GM12872 (cell line): Measurements from ENCODE around the gene ZBTB11.

Source experiments
- TF ChIP-seq, protein P1 (sequence below): IDR thresholded peaks from 3 replicates; pipeline ENCODE4 v1.5.1; 2011; ENCODE audit warnings: low read depth, mild to moderate bottlenecking, low read length, moderate library complexity; ENCODE audit not compliant: insufficient read depth

Gene ZBTB11

DNA sequence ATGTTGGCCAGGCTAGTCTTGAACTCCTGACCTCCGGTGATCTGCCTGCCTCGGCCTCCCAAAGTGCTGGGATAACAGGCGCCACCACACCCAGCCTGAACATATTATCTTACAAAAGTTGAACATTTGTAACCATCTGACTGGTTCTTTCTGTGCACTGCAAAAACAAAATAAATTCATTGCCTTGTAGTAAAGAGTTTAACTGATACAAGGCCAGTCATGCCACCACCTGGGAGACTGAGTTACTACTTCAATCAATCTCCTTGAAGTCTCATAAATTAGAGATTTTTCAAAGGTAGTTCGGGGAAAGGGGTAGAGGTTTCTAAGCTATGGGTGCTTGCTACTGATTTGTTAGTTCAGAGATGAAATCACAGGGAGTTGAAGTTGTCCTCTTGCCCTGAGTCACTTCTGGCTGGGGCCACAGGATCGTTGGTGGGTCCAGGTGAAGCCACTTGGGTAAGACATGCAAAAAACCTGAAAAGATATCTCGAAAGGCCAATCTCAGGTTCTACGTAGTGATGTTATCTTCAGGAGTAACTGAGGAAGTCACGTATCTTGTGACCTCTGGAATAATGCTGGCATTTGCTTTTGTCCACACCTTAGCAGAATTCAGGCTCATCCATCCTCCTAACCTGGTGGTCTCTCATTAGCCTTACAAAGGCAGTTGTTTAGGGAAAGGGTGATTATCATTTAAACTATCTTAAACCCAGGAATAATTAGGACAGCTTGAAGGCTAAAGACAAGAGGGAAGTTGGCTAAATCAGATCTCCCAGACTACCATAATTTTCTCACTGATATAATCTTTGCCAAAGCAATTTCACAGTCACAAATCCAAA lies 33.7 kb downstream of the ZBTB11 start:
- TF ChIP-seq, protein P1, sequence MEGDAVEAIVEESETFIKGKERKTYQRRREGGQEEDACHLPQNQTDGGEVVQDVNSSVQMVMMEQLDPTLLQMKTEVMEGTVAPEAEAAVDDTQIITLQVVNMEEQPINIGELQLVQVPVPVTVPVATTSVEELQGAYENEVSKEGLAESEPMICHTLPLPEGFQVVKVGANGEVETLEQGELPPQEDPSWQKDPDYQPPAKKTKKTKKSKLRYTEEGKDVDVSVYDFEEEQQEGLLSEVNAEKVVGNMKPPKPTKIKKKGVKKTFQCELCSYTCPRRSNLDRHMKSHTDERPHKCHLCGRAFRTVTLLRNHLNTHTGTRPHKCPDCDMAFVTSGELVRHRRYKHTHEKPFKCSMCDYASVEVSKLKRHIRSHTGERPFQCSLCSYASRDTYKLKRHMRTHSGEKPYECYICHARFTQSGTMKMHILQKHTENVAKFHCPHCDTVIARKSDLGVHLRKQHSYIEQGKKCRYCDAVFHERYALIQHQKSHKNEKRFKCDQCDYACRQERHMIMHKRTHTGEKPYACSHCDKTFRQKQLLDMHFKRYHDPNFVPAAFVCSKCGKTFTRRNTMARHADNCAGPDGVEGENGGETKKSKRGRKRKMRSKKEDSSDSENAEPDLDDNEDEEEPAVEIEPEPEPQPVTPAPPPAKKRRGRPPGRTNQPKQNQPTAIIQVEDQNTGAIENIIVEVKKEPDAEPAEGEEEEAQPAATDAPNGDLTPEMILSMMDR, result no peak

DNA sequence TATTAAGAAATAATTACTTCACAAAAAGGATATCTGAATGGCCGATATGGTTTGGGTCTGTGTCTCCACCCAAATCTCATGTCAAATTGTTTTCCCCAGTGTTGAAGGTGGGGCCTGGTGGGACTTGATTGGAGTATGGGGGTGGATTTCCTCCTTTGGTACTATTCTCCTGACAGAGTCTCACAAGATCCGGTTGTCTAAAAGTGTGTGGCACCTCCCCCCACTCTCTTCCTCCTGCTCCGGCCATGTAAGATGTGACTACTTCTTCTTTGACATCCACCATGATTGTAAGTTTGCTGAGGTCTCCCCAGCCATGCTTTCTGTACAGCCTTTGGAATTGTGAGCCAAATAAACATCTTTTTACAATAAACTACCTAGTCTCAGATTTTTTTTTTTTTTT lies 34.5 kb downstream of the ZBTB11 start:
- TF ChIP-seq, protein P1, result no peak

DNA sequence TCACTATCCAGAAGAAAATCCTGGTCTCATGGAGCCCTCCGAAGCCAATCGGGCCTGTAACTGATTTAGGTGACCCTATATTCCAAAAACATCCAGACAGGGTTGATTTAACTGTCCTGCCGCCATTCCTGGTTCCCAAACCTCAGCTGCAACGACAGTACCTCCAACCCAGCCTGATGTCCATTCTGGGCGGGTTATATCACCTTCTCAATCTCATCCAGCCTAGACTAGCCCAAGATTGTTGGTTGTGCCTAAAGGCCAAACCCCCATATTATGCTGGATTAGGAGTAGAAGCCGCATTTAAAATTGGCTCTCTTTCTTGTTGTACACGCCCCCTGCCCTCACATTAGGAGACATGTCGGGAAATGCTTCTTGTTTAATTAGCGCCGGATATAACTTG lies 36.7 kb downstream of the ZBTB11 start:
- TF ChIP-seq, protein P1, result no peak

DNA sequence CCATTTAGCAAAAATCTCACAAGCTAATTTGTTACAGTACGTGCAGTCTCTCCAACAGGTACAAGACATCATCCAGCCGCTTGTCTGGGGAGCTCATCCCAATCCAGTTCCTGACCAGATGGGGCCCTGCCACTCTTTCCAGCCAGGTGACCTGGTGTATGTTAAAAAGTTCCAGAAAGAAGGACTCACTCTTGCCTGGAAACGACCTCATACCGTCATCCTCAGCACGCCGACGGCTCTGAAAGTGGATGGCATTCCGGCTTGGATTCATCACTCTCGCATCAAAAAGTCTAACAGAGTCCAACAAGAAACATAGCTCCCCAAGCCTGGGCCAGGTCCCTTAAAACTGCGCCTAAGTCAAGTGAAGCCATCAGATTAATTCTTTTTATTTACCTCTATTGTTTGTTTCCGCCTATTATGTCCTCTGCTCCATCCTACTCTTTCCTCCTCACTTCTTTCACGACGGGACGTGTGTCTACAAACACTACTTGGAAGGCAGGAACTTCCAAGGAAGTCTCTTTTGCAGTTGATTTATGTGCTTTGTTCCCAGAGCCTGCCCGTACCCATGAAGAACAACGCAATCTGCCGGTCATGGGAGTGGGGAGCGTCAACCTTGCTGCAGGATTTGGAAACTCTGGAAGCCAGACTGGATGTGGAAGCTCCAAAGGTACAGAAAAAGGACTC lies 37.5 kb downstream of the ZBTB11 start:
- TF ChIP-seq, protein P1, result no peak

DNA sequence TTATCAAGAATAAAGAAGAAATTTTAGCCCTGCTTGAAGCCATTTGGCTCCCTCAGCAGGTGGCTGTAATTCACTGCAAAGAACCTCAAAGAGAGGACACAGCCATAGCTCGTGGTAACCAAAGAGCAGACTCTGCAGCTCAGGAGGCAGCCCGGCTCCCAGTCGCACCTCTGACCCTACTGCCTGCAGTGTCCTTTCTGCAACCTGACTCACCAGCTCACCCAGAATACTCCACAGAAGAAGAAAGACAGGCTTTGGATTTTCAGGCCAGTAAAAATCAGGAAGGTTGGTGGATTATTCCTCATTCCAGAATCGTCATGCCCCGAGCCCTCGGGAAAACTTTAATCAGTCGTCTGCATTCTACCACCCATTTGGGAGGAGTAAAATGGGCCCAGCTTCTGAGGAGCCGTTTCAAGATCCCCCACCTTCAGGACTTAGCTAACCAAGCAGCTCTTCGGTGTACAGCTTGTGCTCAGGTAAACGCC lies 38.6 kb downstream of the ZBTB11 start:
- TF ChIP-seq, protein P1, result no peak

DNA sequence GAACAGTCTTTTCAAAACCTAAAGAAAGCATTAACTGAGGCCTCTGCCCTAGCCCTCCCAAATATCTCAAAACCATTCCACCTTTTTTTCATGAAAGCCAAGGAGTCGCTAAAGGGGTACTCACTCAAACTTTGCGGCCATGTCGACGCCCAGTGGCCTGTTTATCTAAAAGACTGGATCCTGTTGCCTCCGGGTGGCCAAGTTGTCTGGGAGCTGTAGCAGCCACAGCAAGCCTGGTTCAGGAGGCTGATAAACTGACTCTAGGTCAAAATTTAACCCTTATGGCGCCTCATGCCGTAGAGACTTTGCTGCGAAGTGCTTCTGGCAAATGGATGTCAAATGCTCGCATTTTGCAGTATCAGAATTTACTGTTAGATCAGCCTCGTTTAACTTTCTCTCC lies 39.5 kb downstream of the ZBTB11 start:
- TF ChIP-seq, protein P1, result no peak

DNA sequence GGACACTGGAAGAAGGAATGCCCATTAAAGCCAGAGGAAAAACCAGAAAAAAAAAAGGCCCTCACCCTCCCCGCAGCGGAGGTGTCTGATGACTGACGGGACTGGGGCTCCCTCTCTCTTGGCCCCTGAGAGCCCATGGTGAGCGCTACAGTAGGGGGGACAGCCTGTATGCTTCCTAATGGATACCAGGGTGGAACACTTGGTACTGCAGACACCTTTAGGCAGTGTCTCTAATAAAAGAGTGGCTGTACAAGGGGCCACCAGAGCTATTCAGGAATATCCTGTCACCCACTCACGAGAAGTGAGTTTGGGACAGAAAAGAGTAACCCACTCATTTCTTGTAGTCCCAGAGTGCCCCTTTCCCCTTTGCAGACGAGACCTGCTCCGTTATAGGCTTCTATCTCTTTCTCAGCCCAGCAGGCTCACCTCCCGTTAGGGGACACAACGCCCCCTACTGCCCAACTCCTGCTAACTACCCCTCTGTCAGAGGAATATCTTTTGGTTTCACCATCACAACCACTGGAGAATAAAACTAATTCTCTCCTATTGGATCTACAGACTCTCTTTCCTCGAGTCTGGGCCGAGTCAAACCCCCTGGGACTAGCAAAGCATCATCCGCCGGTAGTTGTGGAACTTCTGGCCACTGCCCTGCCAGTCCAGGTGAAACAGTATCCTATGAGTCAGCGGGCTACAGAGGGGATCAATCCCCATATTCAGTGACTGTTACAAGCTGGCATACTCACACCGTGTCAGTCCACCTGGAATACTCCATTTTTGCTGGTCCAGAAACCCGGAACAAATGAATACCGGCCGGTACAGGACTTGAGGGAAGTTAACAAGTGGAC lies 40.8 kb downstream of the ZBTB11 start:
- TF ChIP-seq, protein P1, result peak; percentile 72
